SK-N-SH (cell line): ENCODE measurements around the gene HPCAL1. TPM values are rescaled to one million over a fixed set of nuclear protein-coding genes. Genes with fewer than 3 reads are reported as not detected.
A peak's percentile ranks its signal among the peaks of the same experiment; 100 is the strongest.

Experiments used
- CTCF ChIA-PET: fragments of 300-600, 350-600 bp; formaldehyde crosslinking; extraction: SDS; loops from one replicate; lab custom pipeline; 2021; lab: Yijun Ruan, JAX
- POLR2A ChIA-PET: fragments of 350-600 bp; sonication (Branson Sonifier 250); formaldehyde crosslinking; extraction: SDS; loops from one replicate; lab custom pipeline; 2020; ENCODE audit warnings: antibody characterized with exemption, inconsistent platforms; lab: Yijun Ruan, JAX
- DNase-seq: peaks from one replicate; pipeline ENCODE4 v3.0.0; 2012
- H2AFZ ChIP-seq: fragments of 200-600 bp; sonication (generic); 2 replicates; pipeline ENCODE4 v1.8.1; 2016; ENCODE audit warnings: antibody characterized with exemption, mild to moderate bottlenecking, low read depth
- H3F3A ChIP-seq: fragments of 200-600 bp; sonication (generic); replicated peaks from 2 replicates; pipeline ENCODE3; 2016; ENCODE audit warnings: antibody characterized with exemption, mild to moderate bottlenecking; ENCODE audit not compliant: insufficient read depth
- H3K27ac ChIP-seq, 2 experiments: fragments of 200-500 bp in 1 of 2; fragments of 200-600 bp in 1 of 2; sonication (Bioruptor generic) in 1 of 2; sonication (generic), shearing (Covaris generic) in 1 of 2; 2 replicates each; pipeline versions ENCODE4 v1.5.1 to v1.6.1; 2014 to 2016; ENCODE audit warnings: low read depth in 2 of 2, inconsistent platforms in 1 of 2, low read length in 1 of 2, mild to moderate bottlenecking in 1 of 2, mixed read lengths in 1 of 2
- H3K27me3 ChIP-seq: fragments of 200-600 bp; sonication (generic), shearing (Covaris generic); 2 replicates; pipeline ENCODE4 v1.6.1; 2016; ENCODE audit warnings: mixed run types; ENCODE audit not compliant: insufficient read depth
- H3K36me3 ChIP-seq, 2 experiments: fragments of 200-500 bp in 1 of 2; fragments of 200-600 bp in 1 of 2; sonication (Bioruptor generic) in 1 of 2; sonication (generic) in 1 of 2; replicated peaks in 1 of 2; 2 replicates each; pipeline versions ENCODE3 to v1.5.1; 2014 to 2016; ENCODE audit warnings: low read length in 1 of 2, mild to moderate bottlenecking in 1 of 2; ENCODE audit not compliant: insufficient read depth in 2 of 2, control insufficient read depth in 1 of 2
- H3K4me1 ChIP-seq, 2 experiments: fragments of 200-500 bp in 1 of 2; fragments of 200-600 bp in 1 of 2; sonication (Bioruptor generic) in 1 of 2; sonication (generic), shearing (Covaris generic) in 1 of 2; 2 replicates each; pipeline versions ENCODE4 v1.5.1 to v1.6.1; 2014 to 2016; ENCODE audit warnings: low read depth in 1 of 2, low read length in 1 of 2, mixed run types in 1 of 2; ENCODE audit not compliant: insufficient read depth in 2 of 2, control insufficient read depth in 1 of 2
- H3K4me2 ChIP-seq: fragments of 200-600 bp; sonication (generic), shearing (Covaris generic); 2 replicates; pipeline ENCODE4 v1.6.1; 2017; ENCODE audit warnings: mixed run types
- H3K4me3 ChIP-seq, 2 experiments: fragments of 200-500 bp in 1 of 2; fragments of 200-600 bp in 1 of 2; sonication (Bioruptor generic) in 1 of 2; sonication (generic), shearing (Covaris generic) in 1 of 2; 2 replicates each; pipeline versions ENCODE4 v1.5.1 to v1.8.1; 2014 to 2016; ENCODE audit warnings: low read depth in 2 of 2, inconsistent platforms in 1 of 2, low read length in 1 of 2, mild to moderate bottlenecking in 1 of 2, mixed read lengths in 1 of 2, moderate library complexity in 1 of 2
- H3K79me2 ChIP-seq: fragments of 200-600 bp; sonication (generic); 2 replicates; pipeline ENCODE4 v1.8.1; 2017; ENCODE audit warnings: mild to moderate bottlenecking; ENCODE audit not compliant: insufficient read depth
- H3K9ac ChIP-seq: fragments of 200-600 bp; sonication (generic); 2 replicates; pipeline ENCODE4 v1.6.1; 2017; ENCODE audit warnings: mixed run types
- H3K9me2 ChIP-seq: fragments of 200-600 bp; sonication (generic); 2 replicates; pipeline ENCODE4 v1.6.1; 2017; ENCODE audit warnings: mixed run types
- H3K9me3 ChIP-seq: fragments of 200-600 bp; sonication (generic); 2 replicates; pipeline ENCODE4 v1.6.1; 2017; ENCODE audit warnings: mixed run types, mild to moderate bottlenecking, moderate library complexity
- H4K20me1 ChIP-seq: fragments of 200-600 bp; sonication (generic); 2 replicates; pipeline ENCODE4 v1.6.1; 2017; ENCODE audit warnings: mild to moderate bottlenecking, mixed run types; ENCODE audit not compliant: insufficient read depth
- CHD2 ChIP-seq: fragments of 150-350 bp; IDR thresholded peaks from 2 replicates; pipeline ENCODE4 v1.6.1; 2018; ENCODE audit warnings: low read length; ENCODE audit not compliant: partially characterized antibody
- FOXJ3 ChIP-seq: sonication (generic); formaldehyde crosslinking; IDR thresholded peaks from 2 replicates; pipeline ENCODE4 v1.5.1; 2020; ENCODE audit warnings: mild to moderate bottlenecking, missing genetic modification reagents
- FOXM1 ChIP-seq: IDR thresholded peaks from 2 replicates; pipeline ENCODE4 v1.4.0; 2012; ENCODE audit warnings: low read depth, mild to moderate bottlenecking
- JUND ChIP-seq: IDR thresholded peaks from 2 replicates; pipeline ENCODE4 v1.4.0; 2012
- MEF2A ChIP-seq: IDR thresholded peaks from 2 replicates; pipeline ENCODE4 v1.4.0; 2012; ENCODE audit warnings: low read depth, borderline replicate concordance
- MXI1 ChIP-seq: IDR thresholded peaks from 2 replicates; pipeline ENCODE4 v1.6.1; 2012; ENCODE audit warnings: mild to moderate bottlenecking, low read depth, low read length, improper control_type of control experiment
- NFIC ChIP-seq: IDR thresholded peaks from 2 replicates; pipeline ENCODE4 v1.4.0; 2012; ENCODE audit warnings: borderline replicate concordance
- NRF1 ChIP-seq: IDR thresholded peaks from 2 replicates; pipeline ENCODE4 v1.6.1; 2012; ENCODE audit warnings: low read depth, mild to moderate bottlenecking, low read length
- POLR2AphosphoS5 ChIP-seq: IDR thresholded peaks from 2 replicates; pipeline ENCODE4 v1.6.1; 2012; ENCODE audit warnings: low read depth, low read length
- RAD21 ChIP-seq: IDR thresholded peaks from 2 replicates; pipeline ENCODE4 v1.6.1; 2012; ENCODE audit warnings: mild to moderate bottlenecking, low read length
- RFX5 ChIP-seq: IDR thresholded peaks from 2 replicates; pipeline ENCODE4 v1.6.1; 2012; ENCODE audit warnings: mild to moderate bottlenecking, improper control_type of control experiment, low read length
- SMC3 ChIP-seq: IDR thresholded peaks from 2 replicates; pipeline ENCODE4 v1.6.1; 2012; ENCODE audit warnings: low read depth, low read length, improper control_type of control experiment
- TEAD4 ChIP-seq: IDR thresholded peaks from 2 replicates; pipeline ENCODE4 v1.4.0; 2012; ENCODE audit warnings: mild to moderate bottlenecking, borderline replicate concordance; ENCODE audit not compliant: insufficient read depth
- YY1 ChIP-seq: IDR thresholded peaks from 2 replicates; pipeline ENCODE4 v1.4.0; 2012; ENCODE audit warnings: low read depth, mild to moderate bottlenecking
- WGBS: methylation state at CpG from one replicate; pipeline ENCODE4 v1.1.6; 2017; ENCODE audit warnings: low lambda C conversion rate; 5-methylcytosine and 5-hydroxymethylcytosine counted together
- polyA plus RNA-seq, 3 experiments: library from polyadenylated mRNA; depleted of rRNA; stranded (reverse); fragments of >200 nt; gene quantifications; 2 replicates each; pipeline ENCODE4 v1.2.3, GENCODE V29; 2012
- TF ChIP-seq, protein P1 (sequence below): IDR thresholded peaks from 2 replicates; pipeline ENCODE4 v1.6.1; 2012; ENCODE audit warnings: mild to moderate bottlenecking, low read depth, low read length, moderate library complexity
- TF ChIP-seq, protein P2 (sequence below): IDR thresholded peaks from 2 replicates; pipeline ENCODE4 v1.4.0; 2012; ENCODE audit warnings: low read depth
- TF ChIP-seq, protein P3 (sequence below): fragments of 150-350 bp; IDR thresholded peaks from 2 replicates; pipeline ENCODE4 v1.6.1; 2016; ENCODE audit warnings: mild to moderate bottlenecking, low read depth, low read length
- TF ChIP-seq, protein P4 (sequence below): IDR thresholded peaks from 2 replicates; pipeline ENCODE4 v1.4.0; 2012; ENCODE audit warnings: low read depth, borderline replicate concordance

HPCAL1 gene
- polyA plus RNA-seq, 1 of the 3 experiments (the other 2 are of a cell fraction), result 77.0 TPM

DNA sequence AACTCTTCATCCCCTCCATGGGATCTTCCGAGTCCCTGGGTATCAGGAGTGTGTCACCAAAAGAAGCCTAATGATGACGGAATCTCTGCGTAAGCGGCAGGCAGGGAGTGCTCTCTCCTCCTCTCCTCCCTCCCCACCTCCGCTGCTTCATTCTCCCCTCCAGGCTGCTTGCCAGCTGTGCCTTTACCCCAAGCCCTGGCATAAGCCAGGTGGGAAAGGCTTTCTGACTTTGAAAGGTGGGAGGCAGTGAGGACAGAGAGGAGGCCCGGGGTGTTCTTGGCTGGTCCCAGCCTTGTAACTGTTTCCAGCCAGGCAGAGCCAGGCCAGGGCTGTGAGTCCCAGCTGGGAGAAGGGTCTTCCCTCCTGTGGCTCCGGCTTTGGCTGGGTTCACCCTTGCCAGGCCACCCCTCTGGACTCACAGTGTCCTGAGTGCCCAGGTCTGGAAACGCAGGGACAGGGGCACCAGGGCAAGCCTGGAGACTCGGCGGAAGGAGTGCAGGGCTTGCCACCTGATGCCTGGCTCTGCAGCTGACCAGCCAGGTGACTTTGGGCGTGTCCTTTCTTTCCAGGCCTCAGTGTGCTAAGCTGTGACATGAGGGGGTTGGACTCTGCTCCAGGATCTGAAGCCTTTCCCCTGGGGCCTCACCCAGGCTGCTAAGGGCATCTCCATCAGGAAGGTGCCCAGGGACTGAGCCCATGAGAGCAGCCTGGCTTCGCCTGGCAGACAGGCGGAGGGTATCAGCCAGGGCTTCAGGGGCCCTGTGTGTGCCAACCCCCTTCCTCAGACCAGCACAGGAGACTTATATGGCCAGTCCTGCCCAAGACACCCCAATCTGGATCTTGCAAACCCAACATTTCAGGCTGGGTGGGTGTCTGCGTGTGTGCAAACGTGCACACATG lies 32.7 kb upstream of the HPCAL1 start:
- no peaks in the 10 kb centered on the region for H4K20me1 ChIP-seq
- H3K27me3 ChIP-seq, result no peaks in the 10 kb centered on the region
- H3K4me1 ChIP-seq, result peaks cover 4 to 7% of the 10 kb centered on the region in 2 experiments; a peak in 2 of 4 replicates
- peak; percentile 44 for DNase-seq
- CTCF ChIA-PET, result interaction anchor here (1.0 to 2.0 kb wide), 14 partner anchors 9 to 165 kb away, joined by 3 to 14 read pairs (median 4); no protein-coding TSS in a partner anchor
- peaks cover 5% of the 10 kb centered on the region for H3F3A ChIP-seq
- H3K9me3 ChIP-seq, result no peaks in the 10 kb centered on the region
- no peak overlapping the region for H3K9ac ChIP-seq
- H3K4me2 ChIP-seq, result no peak overlapping the region
- no peak overlapping the region for H3K27ac ChIP-seq
- TF ChIP-seq RFX5 (no peak), YY1 (no peak), FOXJ3 (no peak), MXI1 (no peak), RAD21 (no peak), JUND (no peak), FOXM1 (no peak), POLR2AphosphoS5 (no peak), CHD2 (no peak), MEF2A (no peak), NFIC (no peak), NRF1 (no peak), SMC3 (no peak), TEAD4 (no peak)
- TF ChIP-seq, protein P1, sequence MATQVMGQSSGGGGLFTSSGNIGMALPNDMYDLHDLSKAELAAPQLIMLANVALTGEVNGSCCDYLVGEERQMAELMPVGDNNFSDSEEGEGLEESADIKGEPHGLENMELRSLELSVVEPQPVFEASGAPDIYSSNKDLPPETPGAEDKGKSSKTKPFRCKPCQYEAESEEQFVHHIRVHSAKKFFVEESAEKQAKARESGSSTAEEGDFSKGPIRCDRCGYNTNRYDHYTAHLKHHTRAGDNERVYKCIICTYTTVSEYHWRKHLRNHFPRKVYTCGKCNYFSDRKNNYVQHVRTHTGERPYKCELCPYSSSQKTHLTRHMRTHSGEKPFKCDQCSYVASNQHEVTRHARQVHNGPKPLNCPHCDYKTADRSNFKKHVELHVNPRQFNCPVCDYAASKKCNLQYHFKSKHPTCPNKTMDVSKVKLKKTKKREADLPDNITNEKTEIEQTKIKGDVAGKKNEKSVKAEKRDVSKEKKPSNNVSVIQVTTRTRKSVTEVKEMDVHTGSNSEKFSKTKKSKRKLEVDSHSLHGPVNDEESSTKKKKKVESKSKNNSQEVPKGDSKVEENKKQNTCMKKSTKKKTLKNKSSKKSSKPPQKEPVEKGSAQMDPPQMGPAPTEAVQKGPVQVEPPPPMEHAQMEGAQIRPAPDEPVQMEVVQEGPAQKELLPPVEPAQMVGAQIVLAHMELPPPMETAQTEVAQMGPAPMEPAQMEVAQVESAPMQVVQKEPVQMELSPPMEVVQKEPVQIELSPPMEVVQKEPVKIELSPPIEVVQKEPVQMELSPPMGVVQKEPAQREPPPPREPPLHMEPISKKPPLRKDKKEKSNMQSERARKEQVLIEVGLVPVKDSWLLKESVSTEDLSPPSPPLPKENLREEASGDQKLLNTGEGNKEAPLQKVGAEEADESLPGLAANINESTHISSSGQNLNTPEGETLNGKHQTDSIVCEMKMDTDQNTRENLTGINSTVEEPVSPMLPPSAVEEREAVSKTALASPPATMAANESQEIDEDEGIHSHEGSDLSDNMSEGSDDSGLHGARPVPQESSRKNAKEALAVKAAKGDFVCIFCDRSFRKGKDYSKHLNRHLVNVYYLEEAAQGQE, result no peak
- TF ChIP-seq, protein P2, sequence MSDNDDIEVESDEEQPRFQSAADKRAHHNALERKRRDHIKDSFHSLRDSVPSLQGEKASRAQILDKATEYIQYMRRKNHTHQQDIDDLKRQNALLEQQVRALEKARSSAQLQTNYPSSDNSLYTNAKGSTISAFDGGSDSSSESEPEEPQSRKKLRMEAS, result no peak
- TF ChIP-seq, protein P3, sequence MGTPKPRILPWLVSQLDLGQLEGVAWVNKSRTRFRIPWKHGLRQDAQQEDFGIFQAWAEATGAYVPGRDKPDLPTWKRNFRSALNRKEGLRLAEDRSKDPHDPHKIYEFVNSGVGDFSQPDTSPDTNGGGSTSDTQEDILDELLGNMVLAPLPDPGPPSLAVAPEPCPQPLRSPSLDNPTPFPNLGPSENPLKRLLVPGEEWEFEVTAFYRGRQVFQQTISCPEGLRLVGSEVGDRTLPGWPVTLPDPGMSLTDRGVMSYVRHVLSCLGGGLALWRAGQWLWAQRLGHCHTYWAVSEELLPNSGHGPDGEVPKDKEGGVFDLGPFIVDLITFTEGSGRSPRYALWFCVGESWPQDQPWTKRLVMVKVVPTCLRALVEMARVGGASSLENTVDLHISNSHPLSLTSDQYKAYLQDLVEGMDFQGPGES, result no peak
- TF ChIP-seq, protein P4, sequence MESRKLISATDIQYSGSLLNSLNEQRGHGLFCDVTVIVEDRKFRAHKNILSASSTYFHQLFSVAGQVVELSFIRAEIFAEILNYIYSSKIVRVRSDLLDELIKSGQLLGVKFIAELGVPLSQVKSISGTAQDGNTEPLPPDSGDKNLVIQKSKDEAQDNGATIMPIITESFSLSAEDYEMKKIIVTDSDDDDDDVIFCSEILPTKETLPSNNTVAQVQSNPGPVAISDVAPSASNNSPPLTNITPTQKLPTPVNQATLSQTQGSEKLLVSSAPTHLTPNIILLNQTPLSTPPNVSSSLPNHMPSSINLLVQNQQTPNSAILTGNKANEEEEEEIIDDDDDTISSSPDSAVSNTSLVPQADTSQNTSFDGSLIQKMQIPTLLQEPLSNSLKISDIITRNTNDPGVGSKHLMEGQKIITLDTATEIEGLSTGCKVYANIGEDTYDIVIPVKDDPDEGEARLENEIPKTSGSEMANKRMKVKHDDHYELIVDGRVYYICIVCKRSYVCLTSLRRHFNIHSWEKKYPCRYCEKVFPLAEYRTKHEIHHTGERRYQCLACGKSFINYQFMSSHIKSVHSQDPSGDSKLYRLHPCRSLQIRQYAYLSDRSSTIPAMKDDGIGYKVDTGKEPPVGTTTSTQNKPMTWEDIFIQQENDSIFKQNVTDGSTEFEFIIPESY, result no peak
- 0 out of 2 replicates have a peak overlapping the region, but pooled peaks have one; percentile 2 for H2AFZ ChIP-seq
- WGBS, result 97% methylated on average over 7 of the region's 15 CpGs
- no peaks in the 10 kb centered on the region for H3K79me2 ChIP-seq
- no peaks in the 10 kb centered on the region for H3K9me2 ChIP-seq
- H3K4me3 ChIP-seq, result no peak overlapping the region
- POLR2A ChIA-PET, result no interaction called here
- H3K36me3 ChIP-seq, result no peaks in the 10 kb centered on the region
